GM12878 (cell line): ENCODE data around the gene SMR3B. TPM values are rescaled to one million over a fixed set of nuclear protein-coding genes. Genes with fewer than 3 reads are reported as not detected.

Source experiments
- ATAC-seq: fragments of 200-7000 bp; cut with Tn5 transposase; 3 replicates; pipeline ENCODE4 v1.9.1; 2020; ENCODE audit warnings: mild to moderate bottlenecking, moderate library complexity
- BruUV-seq: library from RNA; stranded (reverse); fragments of 400-500 nt; replicated peaks from 2 replicates; lab custom pipeline; 2021; lab: Mats Ljungman, UMichigan
- CTCF ChIA-PET: fragments of 300-600 bp; sonication (Branson Sonifier 250); formaldehyde crosslinking; extraction: SDS; loops from one replicate; lab custom pipeline; 2021; ENCODE audit warnings: inconsistent platforms; lab: Yijun Ruan, JAX
- POLR2A ChIA-PET: fragments of 350-600 bp; formaldehyde crosslinking; extraction: SDS; loops from one replicate; lab custom pipeline; 2021; ENCODE audit warnings: inconsistent platforms; lab: Charles Lee
- RAD21 ChIA-PET: fragments of 300-600 bp; sonication (Branson Sonifier 250); formaldehyde crosslinking; loops from one replicate; lab custom pipeline; 2023; ENCODE audit warnings: antibody characterized with exemption; ENCODE audit not compliant: unreplicated experiment; lab: Charles Lee
- SMC1A ChIA-PET: fragments of 300-600 bp; sonication (Branson Sonifier 250); formaldehyde crosslinking; loops from one replicate; lab custom pipeline; 2023; ENCODE audit not compliant: unreplicated experiment, uncharacterized antibody; lab: Charles Lee
- DNase-seq: peaks from one replicate; pipeline ENCODE4 v3.0.0-alpha.2; 2011; ENCODE audit warnings: low read depth, low spot score
- FAIRE-seq: peaks from 3 replicates; lab custom pipeline; 2011; peaks lifted over from hg19 to GRCh38; lab: Jason Lieb, UNC
- H2AFZ ChIP-seq: 2 replicates; pipeline ENCODE4 v1.6.0; 2011; ENCODE audit warnings: low read depth, low read length, control low read depth; ENCODE audit not compliant: control insufficient read depth
- H3K27ac ChIP-seq: 2 replicates; pipeline ENCODE4 v1.5.1; 2011; ENCODE audit warnings: control low read depth; ENCODE audit not compliant: control insufficient read depth, insufficient read depth
- H3K27me3 ChIP-seq, 2 experiments: replicated peaks in 1 of 2; 2 replicates each; pipeline versions ENCODE4 v1.6.0 to v1.6.1; 2011; ENCODE audit warnings: low read length in 1 of 2; ENCODE audit not compliant: control insufficient read depth in 2 of 2, insufficient read depth in 2 of 2
- H3K36me3 ChIP-seq, 2 experiments: 2 replicates each; pipeline ENCODE4 v1.5.1; 2011; ENCODE audit warnings: low read length in 1 of 2; ENCODE audit not compliant: control insufficient read depth in 2 of 2, insufficient read depth in 2 of 2
- H3K4me1 ChIP-seq: 2 replicates; pipeline ENCODE4 v1.6.1; 2011; ENCODE audit warnings: mild to moderate bottlenecking, low read length, moderate library complexity, mixed read lengths; ENCODE audit not compliant: control insufficient read depth, insufficient read depth
- H3K4me2 ChIP-seq: 2 replicates; pipeline ENCODE4 v1.6.0; 2011; ENCODE audit warnings: control low read depth; ENCODE audit not compliant: control insufficient read depth, insufficient read depth
- H3K4me3 ChIP-seq: fragments of 200-600 bp; sonication (generic); 2 replicates; pipeline ENCODE4 v1.5.1; 2016
- H3K79me2 ChIP-seq: 2 replicates; pipeline ENCODE4 v1.6.0; 2011; ENCODE audit warnings: low read length; ENCODE audit not compliant: control insufficient read depth, insufficient read depth
- H3K9ac ChIP-seq: 2 replicates; pipeline ENCODE4 v1.8.0; 2011; ENCODE audit warnings: low read length, control low read depth, mixed read lengths; ENCODE audit not compliant: control insufficient read depth, insufficient read depth
- H3K9me3 ChIP-seq: replicated peaks from 3 replicates; pipeline ENCODE4 v1.5.1; 2011; ENCODE audit warnings: mild to moderate bottlenecking, low read length; ENCODE audit not compliant: control insufficient read depth, insufficient read depth
- H4K20me1 ChIP-seq: 2 replicates; pipeline ENCODE4 v1.6.0; 2011; ENCODE audit not compliant: control insufficient read depth, insufficient read depth
- ATF3 ChIP-seq: IDR thresholded peaks from 2 replicates; pipeline ENCODE4 v1.6.1; 2011; ENCODE audit warnings: low read depth, mild to moderate bottlenecking, low read length, moderate library complexity, borderline replicate concordance; ENCODE audit errors: extremely low read depth
- BHLHE40 ChIP-seq, 2 experiments: fragments of 450-650 bp in 1 of 2; IDR thresholded peaks; 2 replicates each; pipeline ENCODE4 v1.6.1; 2011 to 2017; ENCODE audit warnings: low read depth in 2 of 2, borderline replicate concordance in 1 of 2, improper control_type of control experiment in 1 of 2, low read length in 1 of 2, mild to moderate bottlenecking in 1 of 2
- BMI1 ChIP-seq: fragments of 450-650 bp; IDR thresholded peaks from 2 replicates; pipeline ENCODE4 v1.6.1; 2016; ENCODE audit warnings: mild to moderate bottlenecking, moderate library complexity, borderline replicate concordance
- CHD2 ChIP-seq: IDR thresholded peaks from 2 replicates; pipeline ENCODE4 v1.6.1; 2011; ENCODE audit warnings: low read depth, low read length, improper control_type of control experiment, borderline replicate concordance
- CREB1 ChIP-seq: IDR thresholded peaks from 2 replicates; pipeline ENCODE4 v1.6.1; 2012; ENCODE audit warnings: low read depth, mild to moderate bottlenecking, inconsistent platforms
- DPF2 ChIP-seq: fragments of 450-650 bp; IDR thresholded peaks from 2 replicates; pipeline ENCODE4 v1.6.1; 2017; ENCODE audit warnings: mild to moderate bottlenecking
- ELK1 ChIP-seq: IDR thresholded peaks from 2 replicates; pipeline ENCODE4 v1.6.1; 2012; ENCODE audit warnings: low read depth, low read length, improper control_type of control experiment
- EP300 ChIP-seq, 2 experiments: fragments of 150-350 bp in 1 of 2; IDR thresholded peaks; 2 replicates each; pipeline ENCODE4 v1.6.1; 2011 to 2012; ENCODE audit warnings: low read depth in 2 of 2, low read length in 2 of 2, borderline replicate concordance in 1 of 2, improper control_type of control experiment in 1 of 2, inconsistent platforms in 1 of 2; ENCODE audit not compliant: control insufficient read depth in 1 of 2
- MTA2 ChIP-seq: fragments of 450-650 bp; IDR thresholded peaks from 2 replicates; pipeline ENCODE4 v1.6.1; 2016; ENCODE audit warnings: low read depth, mild to moderate bottlenecking, moderate library complexity
- MTA3 ChIP-seq: IDR thresholded peaks from 2 replicates; pipeline ENCODE4 v1.6.1; 2012; ENCODE audit warnings: low read length, inconsistent platforms, borderline replicate concordance
- MYC ChIP-seq: IDR thresholded peaks from 2 replicates; pipeline ENCODE4 v1.6.1; 2011; ENCODE audit warnings: mild to moderate bottlenecking, low read length, moderate library complexity, inconsistent platforms; ENCODE audit not compliant: insufficient read depth, insufficient replicate concordance, insufficient read length, severe bottlenecking
- NBN ChIP-seq: fragments of 450-650 bp; IDR thresholded peaks from 2 replicates; pipeline ENCODE4 v1.6.1; 2016
- NKRF ChIP-seq: fragments of 450-650 bp; conservative IDR thresholded peaks from 2 replicates; pipeline ENCODE4 v1.6.1; 2017; ENCODE audit warnings: mild to moderate bottlenecking, moderate library complexity
- PAX5 ChIP-seq: IDR thresholded peaks from 2 replicates; pipeline ENCODE4 v1.6.1; 2011; ENCODE audit warnings: low read depth, low read length, borderline replicate concordance
- POLR2A ChIP-seq: IDR thresholded peaks from 2 replicates; pipeline ENCODE4 v1.6.1; 2011; ENCODE audit warnings: low read depth, mild to moderate bottlenecking, low read length
- RAD51 ChIP-seq: fragments of 450-650 bp; IDR thresholded peaks from 2 replicates; pipeline ENCODE4 v1.6.1; 2016; ENCODE audit warnings: moderate library complexity, mild to moderate bottlenecking, inconsistent platforms
- TARDBP ChIP-seq: IDR thresholded peaks from 2 replicates; pipeline ENCODE4 v1.6.1; 2016; ENCODE audit warnings: borderline replicate concordance
- WRNIP1 ChIP-seq: IDR thresholded peaks from 2 replicates; pipeline ENCODE4 v1.6.1; 2011; ENCODE audit warnings: low read depth, low read length, improper control_type of control experiment, borderline replicate concordance
- ZNF217 ChIP-seq: fragments of 450-650 bp; IDR thresholded peaks from 2 replicates; pipeline ENCODE4 v1.6.1; 2017; ENCODE audit warnings: antibody characterized with exemption, mild to moderate bottlenecking
- WGBS: methylation state at CpG from one replicate; pipeline ENCODE4 v1.1.6; 2016; ENCODE audit warnings: low lambda C conversion rate; ENCODE audit not compliant: insufficient replicate concordance, insufficient coverage; ENCODE audit errors: missing lambda C conversion rate; 5-methylcytosine and 5-hydroxymethylcytosine counted together
- in situ Hi-C: fragments of 300-500 bp; cut with MboI; formaldehyde crosslinking; loops from 9 replicates; pipeline ENCODE4 v1.14.3; 2018; ENCODE audit warnings: mixed read lengths
- intact Hi-C: fragments of 100-400 bp; cut with micrococcal nuclease; formaldehyde crosslinking; loops from one replicate; pipeline ENCODE4 v1.14.2; 2022; ENCODE audit not compliant: unreplicated experiment
- polyA plus RNA-seq, 11 experiments: library from polyadenylated mRNA; depleted of rRNA in 4 of 11; unstranded in 6 of 11; stranded (reverse) in 5 of 11; fragments of >200 nt; fragmentation: Nextera tagmentation in 4 of 11; fragmentation: Illumina TruSeq in 1 of 11; extraction: Ambion mirVana in 4 of 11; extraction: Trizol in 1 of 11; gene quantifications; 1 replicate in 1 of 11; 2 replicates in 10 of 11; pipeline versions ENCODE4 v1.2.1 to v1.2.3, GENCODE V29; 2011 to 2016; ENCODE audit warnings: inconsistent platforms in 2 of 11, missing spikeins in 2 of 11, low read depth in 1 of 11
- total RNA-seq, 4 experiments: library from RNA; depleted of rRNA in 3 of 4; stranded (reverse); fragments of >200 nt in 3 of 4; fragmentation: Illumina TruSeq in 1 of 4; extraction: Trizol in 1 of 4; gene quantifications; 2 replicates each; pipeline versions ENCODE4 v1.2.1 to v1.2.3, GENCODE V29; 2013 to 2021
- TF ChIP-seq, protein P1 (sequence below): fragments of 450-650 bp; IDR thresholded peaks from 2 replicates; pipeline ENCODE4 v1.6.1; 2016; ENCODE audit warnings: mild to moderate bottlenecking

Gene SMR3B
- total and polyA plus RNA-seq, 10 of the 15 experiments (the other 5 are each of a cell fraction or from before 2014, with no cell fraction given), result 0.32 TPM; not detected in 9

DNA sequence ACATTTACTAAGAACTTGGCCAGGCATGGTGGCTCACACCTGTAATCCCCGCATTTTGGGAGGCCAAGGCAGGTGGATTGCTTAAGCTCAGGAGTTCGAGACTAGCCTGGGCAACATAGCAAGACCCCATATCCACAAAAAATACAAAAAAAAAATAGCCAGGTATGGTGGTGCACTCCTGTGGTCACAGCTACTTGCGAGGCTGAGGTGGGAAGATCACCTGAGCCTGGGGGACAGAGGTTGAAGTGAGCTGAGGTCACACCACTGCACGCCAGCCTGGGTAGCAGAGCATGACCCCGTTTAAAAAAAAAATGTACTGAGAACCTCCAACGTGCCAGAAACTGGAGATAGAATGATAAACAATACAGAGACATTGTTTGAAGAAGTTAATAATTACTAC is 22.8 kb downstream of the SMR3B start:
- no peaks in the 10 kb centered on the region for H3K4me1 ChIP-seq
- H3K4me2 ChIP-seq, result no peak overlapping the region
- H3K9me3 ChIP-seq, result no peaks in the 10 kb centered on the region
- H3K27ac ChIP-seq, result no peak overlapping the region
- DNase-seq (no peak), FAIRE-seq (no peak), ATAC-seq (peak; percentile 71)
- no peaks in the 10 kb centered on the region for H3K36me3 ChIP-seq
- H3K9ac ChIP-seq, result no peak overlapping the region
- CTCF ChIA-PET, result no interaction called here
- in situ Hi-C loops (no loop called here), intact Hi-C loops (loop anchor here (5.0 kb wide), 1 partner anchor 88 kb away; no protein-coding TSS in a partner anchor)
- POLR2A ChIA-PET, result interaction anchor here (1.4 kb wide), 1 partner anchor 14 kb away, joined by 8 read pairs; no protein-coding TSS in a partner anchor
- 3% methylated on average over 6 of the region's 6 CpGs for WGBS
- BruUV-seq, result no TSS peak
- no peak overlapping the region for H3K4me3 ChIP-seq
- SMC1A ChIA-PET, result interaction anchor here (0.9 to 1.8 kb wide), 7 partner anchors 8 to 43 kb away, joined by 3 to 7 read pairs (median 4); partner anchors contain the start of gene OPRPN
- H2AFZ ChIP-seq, result no peak overlapping the region
- H4K20me1 ChIP-seq, result no peaks in the 10 kb centered on the region
- H3K27me3 ChIP-seq, result no peaks in the 10 kb centered on the region
- RAD21 ChIA-PET, result interaction anchor here (1.0 to 2.6 kb wide), 4 partner anchors 10 to 97 kb away, joined by 3 to 7 read pairs (median 5); no protein-coding TSS in a partner anchor
- no peaks in the 10 kb centered on the region for H3K79me2 ChIP-seq
- TF ChIP-seq, protein P1, sequence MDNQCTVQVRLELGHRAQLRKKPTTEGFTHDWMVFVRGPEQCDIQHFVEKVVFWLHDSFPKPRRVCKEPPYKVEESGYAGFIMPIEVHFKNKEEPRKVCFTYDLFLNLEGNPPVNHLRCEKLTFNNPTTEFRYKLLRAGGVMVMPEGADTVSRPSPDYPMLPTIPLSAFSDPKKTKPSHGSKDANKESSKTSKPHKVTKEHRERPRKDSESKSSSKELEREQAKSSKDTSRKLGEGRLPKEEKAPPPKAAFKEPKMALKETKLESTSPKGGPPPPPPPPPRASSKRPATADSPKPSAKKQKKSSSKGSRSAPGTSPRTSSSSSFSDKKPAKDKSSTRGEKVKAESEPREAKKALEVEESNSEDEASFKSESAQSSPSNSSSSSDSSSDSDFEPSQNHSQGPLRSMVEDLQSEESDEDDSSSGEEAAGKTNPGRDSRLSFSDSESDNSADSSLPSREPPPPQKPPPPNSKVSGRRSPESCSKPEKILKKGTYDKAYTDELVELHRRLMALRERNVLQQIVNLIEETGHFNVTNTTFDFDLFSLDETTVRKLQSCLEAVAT, result peak; percentile 59; the same call in 1 of the 2 replicates
- TF ChIP-seq EP300 (IDR thresholded peaks at IDR 0.05; ENCODE audit: borderline replicate concordance in 1 of 2, control insufficient read depth in 1 of 2, low read depth in 2 of 2, low read length in 2 of 2), result peak; percentile 84 to 90; a peak in 3 of 4 replicates
- TF ChIP-seq PAX5, result peak; percentile 92
- TF ChIP-seq DPF2, result peak; percentile 61; the same call in 1 of the 2 replicates
- TF ChIP-seq RAD51, result 0 out of 2 replicates have a peak, but pooled peaks have one; percentile 12
- TF ChIP-seq BMI1, result peak; percentile 21; the same call in 1 of the 2 replicates
- no peak for TF ChIP-seq ATF3
- TF ChIP-seq NBN, result peak; percentile 71; the same call in 1 of the 2 replicates
- no peak for TF ChIP-seq MYC
- peak; percentile 68 to 88; a peak in 3 of 4 replicates for TF ChIP-seq BHLHE40 (IDR thresholded peaks at IDR 0.05; ENCODE audit: borderline replicate concordance in 1 of 2, low read depth in 2 of 2, low read length in 1 of 2)
- peak; percentile 90 for TF ChIP-seq ZNF217
- 0 out of 2 replicates have a peak, but pooled peaks have one; percentile 59 for TF ChIP-seq CHD2
- no peak for TF ChIP-seq CREB1
- no peak for TF ChIP-seq TARDBP
- no peak for TF ChIP-seq MTA3
- TF ChIP-seq MTA2, result peak; percentile 87
- TF ChIP-seq NKRF, result no peak
- TF ChIP-seq WRNIP1, result no peak
- TF ChIP-seq POLR2A, result no peak
- TF ChIP-seq ELK1, result no peak
